Colonic mucosa (tissue), 4 donors: ENCODE data around the gene HEXB. TPM values are rescaled to one million over a fixed set of nuclear protein-coding genes. Genes with fewer than 3 reads are reported as not detected.
"Not testable (repeated sequence)": the region's sequence is repeated elsewhere in the genome, so short reads cannot be mapped to it uniquely, and the experiment has no call there.

ENCODE experiments used
- DNase-seq: peaks from one replicate; pipeline ENCODE4 v3.0.0-alpha.2; 2020
- H3K27ac ChIP-seq: fragments of 200-600 bp; one replicate; pipeline ENCODE4 v1.8.0; 2021
- H3K27me3 ChIP-seq: fragments of 200-600 bp; one replicate; pipeline ENCODE4 v1.8.0; 2021
- H3K36me3 ChIP-seq: fragments of 200-600 bp; one replicate; pipeline ENCODE4 v1.8.0; 2021
- H3K4me1 ChIP-seq: fragments of 200-600 bp; one replicate; pipeline ENCODE4 v1.8.0; 2021; ENCODE audit warnings: mild to moderate bottlenecking
- H3K4me3 ChIP-seq: fragments of 200-600 bp; one replicate; pipeline ENCODE4 v1.8.0; 2021
- H3K9ac ChIP-seq, 2 donors: one replicate each; pipeline ENCODE4 v1.7.0; 2013; ENCODE audit warnings: control low read depth in 2 of 2, low read depth in 2 of 2, low read length in 2 of 2
- H3K9me3 ChIP-seq: fragments of 200-600 bp; one replicate; pipeline ENCODE4 v1.8.0; 2021
- CTCF ChIP-seq: fragments of 200-600 bp; IDR thresholded peaks from one replicate; pipeline ENCODE4 v1.8.0; 2022; ENCODE audit warnings: antibody characterized with exemption, mild to moderate bottlenecking
- intact Hi-C: fragments of 100-400 bp; cut with DNase I; formaldehyde crosslinking; loops from one replicate; pipeline ENCODE4 v1.14.1; 2022
- total RNA-seq, 2 donors: library from RNA; stranded (reverse); fragmentation: NEBNext Ultra II Directional in 1 of 2; extraction: Animal tissue kit (Norgen Biotek cat#: 25700) in 1 of 2; gene quantifications; one replicate each; pipeline ENCODE4 v1.2.1, GENCODE V29; 2021
- donor health status: healthy.
- donor health status: DM: no; HTN: no; CAD: no.
- donor health status: DM: no; HTN: no; CAD: no.

HEXB gene
- total RNA-seq, 2 donors from 2014 or later, result 173 to 197 TPM

- Histone ChIP-seq H3K4me3 (no peak overlapping the region), H3K4me1 (no peaks in the 10 kb centered on the region), H3K9me3 (no peaks in the 10 kb centered on the region), H3K36me3 (no peaks in the 10 kb centered on the region), H3K9ac (no peak overlapping the region), H3K27ac (no peak overlapping the region), H3K27me3 (no peaks in the 10 kb centered on the region)
- intact Hi-C loops, result no loop called here
- no peak for DNase-seq
- TF ChIP-seq CTCF, result no peak
Observed at GRCh38 chr5:74722271-74722670, 37.2 kb downstream of the HEXB start.

DNA sequence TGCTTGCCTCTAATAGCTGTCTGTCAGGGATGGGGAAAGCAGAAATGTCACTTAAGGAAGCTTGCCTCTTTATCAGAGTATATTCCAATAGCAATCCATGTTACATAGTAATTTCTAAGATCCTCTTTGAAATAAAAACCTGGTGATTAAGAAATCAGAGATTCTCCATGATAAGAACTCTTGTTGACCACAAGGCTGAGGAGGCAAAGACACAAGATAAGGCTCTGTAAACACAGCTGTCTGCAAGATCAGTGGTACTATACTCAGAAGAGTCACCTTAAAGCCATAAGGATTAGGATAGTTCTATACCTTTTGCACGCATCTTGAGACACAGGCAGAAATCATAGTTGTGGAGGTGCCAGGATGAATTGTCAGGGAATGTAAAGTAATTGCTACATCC lies 40.3 kb downstream of the HEXB start:
- DNase-seq, result no peak
- Histone ChIP-seq H3K9me3 (no peaks in the 10 kb centered on the region), H3K4me3 (no peak overlapping the region), H3K36me3 (peaks cover 2% of the 10 kb centered on the region), H3K27ac (no peak overlapping the region), H3K9ac (no peak overlapping the region), H3K4me1 (no peaks in the 10 kb centered on the region), H3K27me3 (no peaks in the 10 kb centered on the region)
- intact Hi-C loops, result no loop called here
- no peak for TF ChIP-seq CTCF

DNA sequence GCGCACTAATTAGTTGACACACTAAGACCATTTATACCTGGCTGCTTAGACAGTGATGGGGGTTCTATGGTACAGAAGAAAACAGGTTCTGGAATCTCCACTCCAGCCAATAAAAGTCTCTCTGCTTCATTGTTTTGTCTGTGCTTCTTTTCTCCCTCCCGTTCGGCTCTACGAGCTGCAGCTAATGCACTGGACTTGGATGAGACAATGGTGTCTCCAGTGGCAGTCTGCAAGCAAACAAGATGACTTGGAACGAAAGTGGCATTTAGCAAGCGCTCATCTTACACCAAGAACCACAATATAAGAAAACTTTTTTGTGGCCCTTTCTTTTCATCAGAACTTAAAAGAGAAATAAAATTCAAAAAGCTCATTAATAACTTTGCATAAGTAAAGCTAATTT lies 51.7 kb downstream of the HEXB start:
- no peak for DNase-seq
- H3K27me3 ChIP-seq, result no peaks in the 10 kb centered on the region
- H3K27ac ChIP-seq, result no peak overlapping the region
- H3K9ac ChIP-seq, result no peak overlapping the region
- H3K36me3 ChIP-seq, result peaks cover 3% of the 10 kb centered on the region
- intact Hi-C loops, result loop anchor here (10.0 kb wide), 1 partner anchor 72 kb away; no protein-coding TSS in a partner anchor
- H3K4me1 ChIP-seq, result no peaks in the 10 kb centered on the region
- TF ChIP-seq CTCF, result no peak
- H3K4me3 ChIP-seq, result no peak overlapping the region
- H3K9me3 ChIP-seq, result no peaks in the 10 kb centered on the region

GRCh38 chr5:74738406-74738805 lies 53.4 kb downstream of the HEXB start:
- Histone ChIP-seq H3K9me3 (no peaks in the 10 kb centered on the region), H3K27me3 (no peaks in the 10 kb centered on the region), H3K27ac (no peak overlapping the region), H3K4me3 (no peak overlapping the region), H3K4me1 (no peaks in the 10 kb centered on the region), H3K9ac (no peak overlapping the region), H3K36me3 (peaks cover 3% of the 10 kb centered on the region)
- DNase-seq, result no peak
- intact Hi-C loops, result loop anchor here (10.0 kb wide), 1 partner anchor 74 kb away; no protein-coding TSS in a partner anchor
- no peak for TF ChIP-seq CTCF

GRCh38 chr5:74748742-74749141 lies 63.7 kb downstream of the HEXB start:
- H3K36me3 ChIP-seq, H3K9ac ChIP-seq, H3K4me3 ChIP-seq, H3K27me3 ChIP-seq, DNase-seq, H3K4me1 ChIP-seq, intact Hi-C loops, H3K27ac ChIP-seq, H3K9me3 ChIP-seq: not testable (repeated sequence)

DNA sequence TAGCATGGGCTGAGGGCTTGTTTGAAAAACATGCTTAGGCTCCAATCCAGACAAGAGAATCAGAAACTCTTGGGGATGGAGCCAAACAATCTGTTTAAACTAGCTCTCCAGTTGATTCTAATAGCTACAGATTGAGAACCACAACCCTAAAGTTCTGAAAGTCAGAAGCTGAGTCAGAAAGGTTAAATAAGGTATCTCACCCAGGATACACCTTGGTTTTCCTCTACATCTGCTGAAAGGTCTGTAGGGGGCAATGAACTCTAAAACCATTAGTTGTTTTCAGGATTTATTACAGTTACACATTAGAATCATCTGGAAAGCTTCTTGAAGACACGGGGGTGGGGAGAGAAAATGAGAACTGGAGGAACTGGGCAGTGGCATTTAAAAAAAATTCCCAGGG lies 76.2 kb downstream of the HEXB start:
- H3K27ac ChIP-seq, result no peak overlapping the region
- no peaks in the 10 kb centered on the region for H3K9me3 ChIP-seq

More for the DNA sequence above, 76.2 kb downstream of the HEXB start:
- DNase-seq, result no peak
- intact Hi-C loops, result loop anchor here (10.0 kb wide), 1 partner anchor 66 kb away; no protein-coding TSS in a partner anchor
- Histone ChIP-seq H3K4me3 (no peak overlapping the region), H3K4me1 (peaks cover 10% of the 10 kb centered on the region), H3K27me3 (no peaks in the 10 kb centered on the region), H3K9ac (no peak overlapping the region), H3K36me3 (no peaks in the 10 kb centered on the region)
- TF ChIP-seq CTCF, result no peak
